ENCODE data around the gene RAB11A. TPM values are rescaled to one million over a fixed set of nuclear protein-coding genes. Genes with fewer than 3 reads are reported as not detected.

Gene RAB11A
- total RNA-seq, 1 donor from 2014 or later = 350 TPM

GRCh38 chr15:65910341-65910740 lies 41.0 kb downstream of the RAB11A start:
- DNase-seq (ENCODE audit: low read depth) = no peak
- TF ChIP-seq CTCF (conservative IDR thresholded peaks at IDR 0.05; ENCODE audit: low read depth, low read length) = no peak

GRCh38 chr15:65912235-65912634 lies 42.9 kb downstream of the RAB11A start:
- no peak for DNase-seq (ENCODE audit: low read depth)
- no peak for TF ChIP-seq CTCF (conservative IDR thresholded peaks at IDR 0.05; ENCODE audit: low read depth, low read length)
- no peak overlapping the region for H3K4me3 ChIP-seq (ENCODE audit: low read depth, low read length)

More at GRCh38 chr15:65910341-65910740, 41.0 kb downstream of the RAB11A start:
- H3K4me3 ChIP-seq (ENCODE audit: low read depth, low read length) = no peak overlapping the region

- DNase-seq (ENCODE audit: low read depth) = no peak
- no peak overlapping the region for H3K4me3 ChIP-seq (ENCODE audit: low read depth, low read length)
- TF ChIP-seq CTCF (conservative IDR thresholded peaks at IDR 0.05; ENCODE audit: low read depth, low read length) = no peak
These were observed 44.4 kb downstream of the RAB11A start for GRCh38 chr15:65913631-65914199.

GRCh38 chr15:65914386-65914785 lies 45.1 kb downstream of the RAB11A start:
- DNase-seq (ENCODE audit: low read depth) = no peak
- no peak for TF ChIP-seq CTCF (conservative IDR thresholded peaks at IDR 0.05; ENCODE audit: low read depth, low read length)
- H3K4me3 ChIP-seq (ENCODE audit: low read depth, low read length) = no peak overlapping the region

- TF ChIP-seq CTCF (conservative IDR thresholded peaks at IDR 0.05; ENCODE audit: low read depth, low read length) = no peak
- no peak for DNase-seq (ENCODE audit: low read depth)
- no peak overlapping the region for H3K4me3 ChIP-seq (ENCODE audit: low read depth, low read length)
These were observed 46.0 kb downstream of the RAB11A start for GRCh38 chr15:65914981-65915925.

GRCh38 chr15:65916041-65916663 lies 46.9 kb downstream of the RAB11A start:
- DNase-seq (ENCODE audit: low read depth) = no peak
- H3K4me3 ChIP-seq (ENCODE audit: low read depth, low read length) = no peak overlapping the region
- no peak for TF ChIP-seq CTCF (conservative IDR thresholded peaks at IDR 0.05; ENCODE audit: low read depth, low read length)

Measured in epithelial cell of proximal tubule (primary cell).